Fibroblast of villous mesenchyme (primary cell): Measurements from ENCODE around the gene USP43. TPM values are rescaled to one million over a fixed set of nuclear protein-coding genes. Genes with fewer than 3 reads are reported as not detected.
"Not testable (repeated sequence)": the region's sequence is repeated elsewhere in the genome, so short reads cannot be mapped to it uniquely, and the experiment has no call there.

Experiments used
- DNase-seq: peaks from one replicate; pipeline ENCODE4 v3.0.0-alpha.2; 2010; ENCODE audit warnings: low read depth
- H3K4me3 ChIP-seq: 2 replicates; pipeline ENCODE4 v1.5.1; 2011; ENCODE audit warnings: low read depth, mild to moderate bottlenecking, low read length
- CTCF ChIP-seq: IDR thresholded peaks from 2 replicates; pipeline ENCODE4 v1.5.1; 2012; ENCODE audit warnings: low read depth, mild to moderate bottlenecking, low read length; ENCODE audit not compliant: insufficient read depth
- total RNA-seq: library from RNA; depleted of rRNA; stranded (reverse); fragments of >200 nt; gene quantifications from 2 replicates; pipeline ENCODE4 v1.2.3, GENCODE V29; 2012

Gene USP43
- total RNA-seq, 1 donor = not detected

- DNase-seq = peak; percentile 59
- H3K4me3 ChIP-seq = no peak overlapping the region
- TF ChIP-seq CTCF = no peak
These were observed 29.8 kb upstream of the USP43 start for GRCh38 chr17:9615486-9615885.

- TF ChIP-seq CTCF = no peak
- no peak overlapping the region for H3K4me3 ChIP-seq
- DNase-seq = no peak
These were observed 22.4 kb upstream of the USP43 start for GRCh38 chr17:9622961-9623360.

- no peak overlapping the region for H3K4me3 ChIP-seq
- DNase-seq = no peak
- no peak for TF ChIP-seq CTCF
These were observed 16.8 kb upstream of the USP43 start for GRCh38 chr17:9628509-9628908.

GRCh38 chr17:9632741-9633140 lies 12.6 kb upstream of the USP43 start:
- DNase-seq = no peak
- no peak for TF ChIP-seq CTCF
- no peak overlapping the region for H3K4me3 ChIP-seq

- no peak for TF ChIP-seq CTCF
- DNase-seq = no peak
- no peak overlapping the region for H3K4me3 ChIP-seq
These were observed 10.0 kb upstream of the USP43 start for GRCh38 chr17:9635340-9635739.

- TF ChIP-seq CTCF = no peak
- no peak for DNase-seq
- no peak overlapping the region for H3K4me3 ChIP-seq
These were observed 8.8 kb upstream of the USP43 start for GRCh38 chr17:9636501-9636900.

GRCh38 chr17:9640388-9640787 lies 4.9 kb upstream of the USP43 start:
- H3K4me3 ChIP-seq, DNase-seq: not testable (repeated sequence)
